Measurements from ENCODE around the gene TRIM66.

DNA sequence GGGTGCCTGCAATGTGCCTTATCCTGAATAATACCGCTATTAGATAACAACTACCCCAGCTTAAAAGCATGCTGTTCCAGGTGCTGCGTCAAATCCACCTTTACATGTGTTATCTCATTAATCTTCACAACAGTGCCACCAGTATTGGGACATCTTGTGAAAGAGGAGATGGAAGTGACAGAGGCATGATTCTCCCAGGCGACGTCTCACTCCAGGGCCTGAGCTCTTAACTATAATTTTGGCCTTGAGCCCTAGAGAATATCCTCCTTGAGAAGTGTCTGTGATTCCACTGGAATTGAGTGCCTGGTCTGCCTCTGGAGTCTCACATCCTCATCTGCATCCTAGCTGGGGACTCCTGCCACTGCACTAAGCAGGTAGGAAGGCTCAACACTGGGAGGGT, 43.9 kb upstream of the TRIM66 start:
- TF ChIP-seq REST (IDR thresholded peaks at IDR 0.05; ENCODE audit: insufficient read depth in 1 of 2, low read depth in 2 of 2, low read length in 2 of 2) (no peak), TAF1 (IDR thresholded peaks at IDR 0.05; ENCODE audit: borderline replicate concordance, insufficient read depth, low read length) (no peak)
